Gastrocnemius medialis (tissue), 4 donors: ENCODE measurements around the gene SMAD3. TPM values are rescaled to one million over a fixed set of nuclear protein-coding genes. Genes with fewer than 3 reads are reported as not detected.
A peak's percentile ranks its signal among the peaks of the same experiment; 100 is the strongest.

ENCODE experiments used
- ATAC-seq, 2 donors: fragments of 150-250 bp; one replicate each; pipeline ENCODE4 v1.9.1; 2016
- DNase-seq, 2 donors: peaks; one replicate each; pipeline ENCODE4 v3.0.0-alpha.2; 2019
- H3K27ac ChIP-seq, 4 donors: fragments of 200-600 bp; sonication (generic); 1 replicate in 1 of 4; 2 replicates in 3 of 4; pipeline ENCODE4 v1.5.1; 2016 to 2018; ENCODE audit warnings: mild to moderate bottlenecking in 2 of 4, moderate library complexity in 1 of 4
- H3K27me3 ChIP-seq, 3 donors: fragments of 200-600 bp; sonication (generic) in 2 of 3; 1 replicate in 1 of 3; 2 replicates in 2 of 3; pipeline versions ENCODE4 v1.5.1 to v1.6.0; 2016 to 2019; ENCODE audit warnings: mild to moderate bottlenecking in 1 of 3, moderate library complexity in 1 of 3
- H3K36me3 ChIP-seq, 2 donors: fragments of 200-600 bp; sonication (generic) in 1 of 2; one replicate each; pipeline ENCODE4 v1.5.1; 2017 to 2018
- H3K4me1 ChIP-seq, 2 donors: fragments of 200-600 bp; sonication (generic) in 1 of 2; one replicate each; pipeline ENCODE4 v1.5.1; 2016 to 2017; ENCODE audit warnings: mild to moderate bottlenecking in 2 of 2
- H3K4me3 ChIP-seq, 4 donors: fragments of 200-600 bp; sonication (generic) in 3 of 4; 1 replicate in 1 of 4; 2 replicates in 3 of 4; pipeline ENCODE4 v1.5.1; 2016 to 2019; ENCODE audit warnings: mild to moderate bottlenecking in 2 of 4
- H3K9me3 ChIP-seq, 3 donors: fragments of 200-600 bp; sonication (generic) in 2 of 3; 1 replicate in 1 of 3; 2 replicates in 2 of 3; pipeline ENCODE4 v1.5.1; 2016 to 2019
- CTCF ChIP-seq, 5 experiments: fragments of 450-650 bp in 3 of 5; fragments of 200-600 bp in 2 of 5; sonication (generic) in 2 of 5; IDR thresholded peaks in 4 of 5; conservative IDR thresholded peaks in 1 of 5; 1 replicate in 4 of 5; 2 replicates in 1 of 5; pipeline ENCODE4 v1.5.1; 2016 to 2019; ENCODE audit warnings: antibody characterized with exemption in 5 of 5, mild to moderate bottlenecking in 3 of 5, moderate library complexity in 3 of 5
- POLR2A ChIP-seq, 2 donors: fragments of 450-650 bp; IDR thresholded peaks; one replicate each; pipeline ENCODE4 v1.6.1; 2017; ENCODE audit warnings: antibody characterized with exemption in 2 of 2, mild to moderate bottlenecking in 2 of 2, moderate library complexity in 2 of 2
- in situ Hi-C, 4 donors: fragments of 200-750 bp; cut with MboI; loops; one replicate each; pipeline versions ENCODE4 v1.15.0 to v1.8.0; 2017; ENCODE audit warnings: low sequenced_read_pairs in 4 of 4
- intact Hi-C: fragments of 100-400 bp; cut with DNase I; formaldehyde crosslinking; loops from one replicate; pipeline ENCODE4 v1.15.1; 2023; ENCODE audit warnings: low total_unique reads
- total RNA-seq, 4 donors: library from RNA; depleted of rRNA; stranded (reverse); fragments of >200 nt; gene quantifications; one replicate each; pipeline versions ENCODE4 v1.1.0 to v1.2.3, GENCODE V29; 2016

The SMAD3 gene
- total RNA-seq, 4 donors from 2014 or later: 15.9 to 61.7 (median 26.3) TPM

GRCh38 chr15:67101911-67102598 is 36.7 kb downstream of the SMAD3 start:
- peaks cover 96 to 99% of the 10 kb centered on the region in 2 donors for H3K4me1 ChIP-seq
- no peaks in the 10 kb centered on the region for H3K9me3 ChIP-seq
- H3K27ac ChIP-seq: peak overlapping the region in 3 of 4 donors; percentile 6 to 73 (median 42)
- in situ Hi-C loops (no loop called here), intact Hi-C loops (no loop called here)
- H3K4me3 ChIP-seq: no peak overlapping the region
- ATAC-seq: no peak
- no peaks in the 10 kb centered on the region for H3K27me3 ChIP-seq
- DNase-seq: no peak
- no peak for TF ChIP-seq CTCF (IDR thresholded peaks at IDR 0.05 in 4 of 5, conservative IDR thresholded peaks at IDR 0.05 in 1 of 5)
- no peak for TF ChIP-seq POLR2A (IDR thresholded peaks at IDR 0.05)
- no peaks in the 10 kb centered on the region for H3K36me3 ChIP-seq

GRCh38 chr15:67102599-67102929 is 37.2 kb downstream of the SMAD3 start:
- no peak for ATAC-seq
- intact Hi-C loops: no loop called here

DNA sequence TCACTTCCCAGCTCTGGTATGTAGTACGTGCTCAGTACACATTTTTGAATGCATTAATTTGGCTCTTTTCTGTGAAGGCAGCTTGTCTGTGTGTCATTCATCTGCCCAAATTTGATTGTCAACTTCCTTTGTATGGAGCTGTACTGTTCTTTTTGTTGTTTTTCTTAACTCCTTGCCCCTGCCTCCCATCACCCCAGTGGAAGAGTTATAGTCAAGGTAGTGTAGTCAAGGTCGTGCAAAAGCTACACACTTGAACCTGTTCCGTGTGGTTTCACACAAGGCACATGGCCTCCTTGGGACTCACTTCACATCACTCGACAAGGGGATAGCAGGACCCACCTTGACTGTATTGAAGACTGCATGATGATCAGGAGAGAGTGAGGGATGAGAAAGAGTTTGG is 37.6 kb downstream of the SMAD3 start:
- H3K36me3 ChIP-seq: no peaks in the 10 kb centered on the region
- intact Hi-C loops: no loop called here

More at GRCh38 chr15:67102599-67102929, 37.2 kb downstream of the SMAD3 start:
- in situ Hi-C loops: no loop called here
- no peaks in the 10 kb centered on the region for H3K27me3 ChIP-seq
- peak overlapping the region in 1 of 4 donors; percentile 73 for H3K27ac ChIP-seq
- H3K4me1 ChIP-seq: peaks cover 96 to 99% of the 10 kb centered on the region in 2 donors
- H3K9me3 ChIP-seq: no peaks in the 10 kb centered on the region
- H3K36me3 ChIP-seq: no peaks in the 10 kb centered on the region
- no peak overlapping the region for H3K4me3 ChIP-seq
- no peak for DNase-seq
- no peak for TF ChIP-seq POLR2A (IDR thresholded peaks at IDR 0.05)
- TF ChIP-seq CTCF (IDR thresholded peaks at IDR 0.05 in 4 of 5, conservative IDR thresholded peaks at IDR 0.05 in 1 of 5): no peak

DNA sequence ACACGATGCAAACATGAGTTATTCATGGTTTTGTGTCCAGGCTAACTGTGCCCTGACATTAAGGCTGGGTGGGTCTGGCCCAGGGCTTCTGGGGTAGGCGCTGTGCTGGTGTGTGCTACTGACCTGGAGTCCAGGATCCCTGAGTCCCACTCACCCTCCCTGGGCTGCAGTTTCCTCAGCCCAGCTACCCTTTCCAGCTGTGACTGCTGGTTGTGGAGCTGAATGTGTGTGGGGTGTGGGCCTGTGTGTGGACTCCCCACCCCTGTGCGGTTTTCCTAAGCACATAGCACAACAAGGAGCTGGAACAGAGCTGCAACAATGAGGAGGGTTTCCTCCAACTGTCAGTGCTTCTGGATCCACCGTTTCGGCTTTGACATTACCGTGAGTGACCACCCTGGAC is 38.0 kb downstream of the SMAD3 start:
- ATAC-seq (no peak), DNase-seq (no peak)
- Histone ChIP-seq H3K4me3 (no peak overlapping the region), H3K4me1 (peaks cover 97 to 99% of the 10 kb centered on the region in 2 donors), H3K36me3 (no peaks in the 10 kb centered on the region), H3K9me3 (no peaks in the 10 kb centered on the region), H3K27ac (peak overlapping the region; percentile 73 to 93 (median 82)), H3K27me3 (no peaks in the 10 kb centered on the region)
- in situ Hi-C loops: no loop called here
- TF ChIP-seq CTCF (IDR thresholded peaks at IDR 0.05 in 4 of 5, conservative IDR thresholded peaks at IDR 0.05 in 1 of 5) (no peak), POLR2A (IDR thresholded peaks at IDR 0.05) (no peak)
- intact Hi-C loops: no loop called here

More for the DNA sequence above, 37.6 kb downstream of the SMAD3 start:
- Histone ChIP-seq H3K4me3 (no peak overlapping the region), H3K27ac (peak overlapping the region; percentile 73 to 93 (median 82)), H3K27me3 (no peaks in the 10 kb centered on the region), H3K4me1 (peaks cover 95 to 99% of the 10 kb centered on the region in 2 donors), H3K9me3 (no peaks in the 10 kb centered on the region)
- in situ Hi-C loops: no loop called here
- no peak for ATAC-seq
- DNase-seq: no peak
- no peak for TF ChIP-seq CTCF (IDR thresholded peaks at IDR 0.05 in 4 of 5, conservative IDR thresholded peaks at IDR 0.05 in 1 of 5)
- TF ChIP-seq POLR2A (IDR thresholded peaks at IDR 0.05): no peak
